Stimulated activated CD8-positive, alpha-beta memory T cell treated with anti-CD3 and anti-CD28 coated beads, Interleukin-12 subunit alpha, Interleukin-12 subunit beta, amount 100 ng/mL, for 24 hours (primary cell): ENCODE results near the gene ABLIM2.
"Not testable (repeated sequence)": the region's sequence is repeated elsewhere in the genome, so short reads cannot be mapped to it uniquely, and the experiment has no call there.

Experiments
- DNase-seq: peaks from one replicate; pipeline ENCODE4 v3.0.0-alpha.2; 2020; ENCODE audit errors: extremely low read depth

Gene ABLIM2

DNA sequence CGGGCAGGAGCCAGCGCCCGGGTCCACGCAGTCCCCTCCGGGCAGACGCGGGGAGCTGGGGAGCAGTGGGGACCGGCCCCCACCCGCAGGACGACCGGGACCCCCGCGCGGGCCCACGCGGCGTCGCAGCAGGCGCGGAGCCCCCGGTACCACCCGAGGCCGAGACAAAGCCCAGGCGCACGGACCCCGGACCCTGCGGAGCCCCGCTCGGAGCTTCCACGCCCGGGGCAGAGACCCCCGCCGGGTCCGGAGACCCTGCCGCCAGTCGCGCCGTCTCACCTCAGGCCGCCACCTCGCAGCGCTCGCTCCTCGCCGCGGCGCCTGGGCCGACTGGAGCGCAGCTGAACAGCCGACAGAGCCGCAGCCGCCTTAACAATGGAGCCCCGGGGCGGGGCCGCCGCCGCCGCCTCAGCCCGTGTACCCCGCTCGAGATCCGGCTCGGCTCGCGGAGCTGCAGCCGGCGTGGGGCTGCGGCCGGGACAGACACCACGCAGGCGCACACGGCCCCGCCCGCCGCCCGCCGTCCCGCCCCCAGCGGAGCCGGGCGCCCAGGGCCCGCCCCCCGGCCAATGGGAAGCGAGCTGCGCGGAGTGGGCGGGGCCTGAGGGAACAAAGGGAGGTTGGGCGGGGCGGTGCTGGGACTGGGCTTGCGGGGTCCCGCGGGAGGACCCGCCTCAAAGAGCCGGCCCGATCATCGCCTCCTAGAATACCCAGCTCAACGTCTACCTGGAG is 219.1 kb downstream of the ABLIM2 start, which contains the start of gene AFAP1:
TSS of gene AFAP1 (minus strand) at position 485 of the 732 bp plus-strand sequence. CDS start 67,783 bp downstream, outside the sequence.
- DNase-seq, result peak; percentile 67

DNA sequence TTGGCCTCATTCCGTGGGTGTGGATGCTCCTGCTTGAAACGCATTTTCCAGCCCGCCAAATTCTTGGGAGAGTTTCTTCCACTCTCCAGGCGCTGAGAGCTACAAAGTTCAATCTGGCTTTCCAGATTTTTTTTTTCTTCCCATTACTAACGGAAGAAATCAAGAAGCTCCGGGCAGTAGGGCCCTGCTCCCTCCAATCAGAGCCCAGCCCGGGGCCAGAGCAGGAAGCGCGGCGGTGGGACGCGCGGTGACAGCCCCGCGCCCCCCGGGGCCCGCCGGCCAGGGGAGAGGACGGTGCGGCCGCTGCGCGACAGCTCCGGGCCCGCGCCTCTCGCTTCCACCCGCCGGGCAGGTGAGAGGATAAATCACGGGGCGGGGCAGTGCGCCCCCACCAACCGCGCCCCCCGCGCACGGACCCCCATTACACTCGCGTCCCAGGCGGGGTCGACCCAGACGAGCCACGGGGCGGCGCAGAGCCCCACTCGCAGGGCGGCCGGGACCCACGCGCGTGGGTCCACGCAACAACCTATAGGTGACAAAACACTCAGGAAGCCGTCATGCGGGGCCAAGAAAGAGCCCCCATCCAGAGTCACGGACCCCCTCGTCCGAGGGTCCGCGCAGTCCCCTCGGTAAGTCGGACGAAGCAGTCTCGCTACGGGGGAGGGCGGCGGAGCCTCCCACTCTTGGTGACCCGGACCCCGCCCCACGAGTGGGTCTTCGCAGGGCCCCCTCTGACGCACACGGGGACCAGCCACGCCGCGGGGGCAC is 219.8 kb downstream of the ABLIM2 start:
- no peak for DNase-seq

GRCh38 chr4:7938266-7938608 is 220.4 kb downstream of the ABLIM2 start:
- no peak for DNase-seq

DNA sequence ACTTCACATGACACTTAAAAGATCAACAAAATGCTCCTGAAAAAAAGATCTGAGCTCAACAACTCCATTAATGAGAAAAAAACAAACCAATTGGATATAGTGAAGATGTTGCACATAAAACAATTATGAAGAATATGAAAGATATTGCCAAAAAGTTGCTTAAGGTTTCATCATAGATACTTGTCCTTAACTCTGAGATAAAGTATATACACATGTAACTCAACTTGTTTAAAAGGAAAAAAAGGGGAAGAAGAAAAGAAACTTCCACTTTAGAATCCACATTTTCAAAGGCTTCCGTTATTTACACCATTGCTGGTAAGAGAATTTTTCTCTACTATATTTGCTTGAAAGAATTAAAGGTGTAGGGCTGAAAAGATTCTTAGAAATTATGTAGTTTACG is 221.6 kb downstream of the ABLIM2 start:
- no peak for DNase-seq

DNA sequence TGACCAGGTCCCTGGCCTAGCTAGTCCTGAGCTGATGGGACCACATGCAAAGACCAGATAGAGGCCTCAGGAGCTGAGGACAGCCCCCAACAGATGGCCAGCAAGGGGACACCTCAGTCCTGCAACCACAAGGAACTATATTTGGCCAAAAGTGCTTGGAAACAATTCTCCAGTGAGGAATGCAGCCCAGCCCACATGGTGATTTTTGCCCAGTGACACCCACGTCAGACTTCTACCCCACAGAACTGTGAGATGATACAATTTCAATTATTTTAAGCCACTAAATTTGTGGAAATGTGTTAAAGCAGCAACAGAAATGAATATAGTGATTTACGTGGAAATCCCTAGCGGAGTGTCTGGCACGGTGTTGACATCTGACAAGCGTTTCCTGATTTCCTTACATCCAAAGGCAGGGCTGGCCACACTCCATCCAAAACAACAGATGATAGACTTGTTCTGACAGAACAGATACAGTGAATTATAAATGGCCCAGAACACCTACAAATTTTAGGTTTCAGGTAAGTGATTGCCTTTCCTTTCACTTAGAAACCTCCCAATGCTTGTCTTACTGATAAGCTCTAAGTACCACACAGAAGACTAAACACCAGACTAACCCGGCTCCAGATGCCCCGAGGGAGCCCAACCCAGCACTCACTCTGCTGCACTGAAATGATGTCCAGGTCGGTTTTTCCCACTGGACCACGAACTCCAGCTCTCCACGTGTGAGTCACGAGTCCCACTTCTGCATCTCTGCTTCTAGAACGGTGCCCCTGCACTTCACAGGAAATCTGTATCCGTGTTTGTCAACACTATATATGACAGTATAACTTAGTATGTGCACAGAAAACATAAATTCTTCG is 224.7 kb downstream of the ABLIM2 start:
- no peak for DNase-seq

DNA sequence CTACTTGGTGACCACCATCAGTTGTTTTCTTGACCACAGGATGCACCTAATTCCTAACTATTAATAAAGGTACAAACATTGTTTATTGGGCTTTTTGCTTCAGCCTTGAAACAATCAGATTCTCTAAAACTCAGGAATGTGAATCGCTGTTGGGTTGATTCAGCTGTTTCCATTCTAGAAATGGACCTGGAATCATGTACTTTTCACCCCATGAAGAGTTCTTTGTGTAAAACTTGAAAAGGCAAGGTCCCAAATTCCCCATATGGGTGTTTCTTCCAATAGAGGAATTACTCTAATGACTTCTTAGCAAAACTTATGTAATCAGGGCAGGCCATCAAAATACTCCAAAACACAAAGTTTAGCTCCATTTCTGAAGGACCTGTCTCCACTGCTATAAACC is 226.3 kb downstream of the ABLIM2 start:
- DNase-seq, result no peak

- no peak for DNase-seq
Measured at GRCh38 chr4:7929118-7929951, 229.3 kb downstream of the ABLIM2 start.

DNA sequence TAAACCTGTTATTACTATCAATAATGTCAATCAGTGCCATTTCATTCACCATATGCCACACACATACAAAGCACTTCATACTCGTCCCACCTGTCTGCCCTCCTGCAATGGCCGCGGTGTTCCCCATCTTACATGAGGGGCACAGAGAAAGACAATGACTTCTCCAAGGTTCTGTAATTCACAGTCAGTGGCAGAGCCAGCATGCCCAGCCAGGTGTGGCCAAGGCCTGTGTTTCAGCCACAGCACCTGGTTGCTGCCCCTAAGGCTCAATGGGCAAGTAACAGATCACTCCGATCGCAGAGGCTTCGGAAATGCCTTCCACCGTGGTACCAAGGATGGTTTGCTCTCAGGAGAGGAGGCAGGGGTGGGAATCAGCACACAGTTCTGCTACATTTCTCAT is 229.9 kb downstream of the ABLIM2 start:
- no peak for DNase-seq

- DNase-seq, result no peak
Measured at GRCh38 chr4:7926822-7927221, 231.8 kb downstream of the ABLIM2 start.

GRCh38 chr4:7924570-7924969 is 234.0 kb downstream of the ABLIM2 start:
- no peak for DNase-seq

DNA sequence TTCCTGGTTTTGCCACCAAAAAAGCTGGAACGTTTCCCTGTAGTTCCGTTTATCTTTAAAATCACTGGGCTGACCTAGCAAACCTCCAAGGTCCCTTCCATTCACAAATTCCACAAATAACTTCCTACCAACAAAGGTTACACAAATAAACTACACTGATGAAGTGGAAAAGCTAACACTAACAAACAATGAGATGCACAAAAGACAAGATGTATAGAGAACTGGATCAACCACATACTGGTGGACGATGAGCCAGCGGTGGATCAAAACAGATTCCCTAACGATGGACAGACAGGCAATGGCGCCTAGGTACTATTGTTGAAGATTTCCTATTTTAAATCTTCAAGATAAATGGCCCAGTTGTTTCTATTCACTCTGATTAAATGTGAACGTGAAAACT is 234.4 kb downstream of the ABLIM2 start:
- DNase-seq, result no peak

GRCh38 chr4:7922466-7922865 is 236.1 kb downstream of the ABLIM2 start:
- DNase-seq, result no peak

DNA sequence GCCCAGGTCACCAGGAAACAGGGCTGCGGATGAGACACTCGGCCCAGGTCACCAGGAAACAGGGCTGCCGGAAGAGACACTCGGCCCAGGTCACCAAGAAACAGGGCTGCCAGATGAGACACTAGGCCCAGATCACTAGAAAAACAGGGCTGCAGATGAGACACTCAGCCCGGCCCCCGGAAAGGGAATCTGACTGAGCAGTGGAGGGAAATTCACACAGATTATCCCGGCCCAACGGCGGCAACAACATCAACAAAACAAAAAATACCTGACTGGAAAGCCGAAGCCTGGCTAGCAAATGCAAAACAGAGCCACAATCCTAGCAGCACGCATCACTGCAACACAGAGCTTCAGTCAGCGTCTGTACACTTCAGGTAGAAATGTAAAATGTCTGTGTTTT is 239.6 kb downstream of the ABLIM2 start:
- no peak for DNase-seq

DNA sequence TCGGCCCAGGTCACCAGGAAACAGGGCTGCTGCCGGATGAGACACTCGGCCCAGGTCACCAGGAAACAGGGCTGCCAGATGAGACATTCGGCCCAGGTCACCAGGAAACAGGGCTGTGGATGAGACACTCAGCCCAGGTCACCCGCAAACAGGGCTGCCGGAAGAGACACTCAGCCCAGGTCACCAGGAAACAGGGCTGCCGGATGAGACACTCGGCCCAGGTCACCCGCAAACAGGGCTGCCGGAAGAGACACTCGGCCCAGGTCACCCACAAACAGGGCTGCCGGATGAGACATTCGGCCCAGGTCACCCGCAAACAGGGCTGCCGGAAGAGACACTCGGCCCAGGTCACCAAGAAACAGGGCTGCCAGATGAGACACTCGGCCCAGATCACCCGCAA is 240.4 kb downstream of the ABLIM2 start:
- DNase-seq, result not testable (repeated sequence)

DNA sequence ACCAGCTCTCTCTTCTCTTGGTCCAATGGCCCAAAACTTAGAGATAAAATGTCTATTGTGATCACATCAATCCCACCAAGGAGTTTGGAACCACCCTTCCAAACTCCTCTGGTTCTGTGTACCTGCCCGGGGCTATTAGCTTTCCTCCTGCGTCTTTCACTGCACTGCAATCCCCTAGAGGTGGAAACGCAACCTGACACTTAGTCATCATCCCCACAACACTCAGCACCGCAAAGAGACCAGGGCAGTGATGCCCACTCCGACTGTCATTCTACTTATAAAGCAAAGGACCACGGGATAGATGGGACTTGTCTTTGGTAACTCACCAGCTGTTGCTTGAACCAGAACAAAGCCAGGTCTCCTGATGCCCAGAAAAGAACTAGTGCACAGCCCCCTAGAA is 240.9 kb downstream of the ABLIM2 start:
- no peak for DNase-seq

DNA sequence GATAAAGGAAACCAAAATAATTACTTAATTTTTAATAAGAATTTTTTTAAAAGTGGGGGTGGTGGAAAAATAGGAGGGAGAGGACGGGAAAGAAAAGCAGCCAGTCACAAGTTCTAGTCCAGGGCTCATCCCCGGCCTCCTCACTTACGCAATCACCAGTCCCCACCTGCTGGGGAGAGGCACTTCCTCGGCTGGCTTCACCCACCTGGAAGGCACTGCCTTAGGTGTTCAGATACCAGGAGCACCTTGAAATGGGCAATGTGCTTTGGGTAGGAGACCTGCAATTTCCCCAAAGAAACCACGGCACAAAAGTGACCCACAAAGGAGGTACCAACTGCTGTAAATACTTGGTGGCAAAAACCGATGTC is 242.8 kb downstream of the ABLIM2 start:
- no peak for DNase-seq
